NCI-H774 (cell line): ENCODE results near the gene RNF40.
A peak's percentile ranks its signal among the peaks of the same experiment; 100 is the strongest.

Experiments used
- DNase-seq: peaks from one replicate; lab custom pipeline; 2025; lab: John Stamatoyannopoulos, UW

Gene RNF40

GRCh38 chr16:30761928-30762902 lies at the start of gene RNF40, which contains the start of gene CFAP119:
Gene RNF40, plus strand, starts transcription at chr16:30762322. Its CDS starts 224 bp downstream, at chr16:30762546.
Gene CFAP119, minus strand, starts transcription at chr16:30762062. Its CDS starts 314 bp downstream, at chr16:30761748.
- DNase-seq, result peak; percentile 96

DNA sequence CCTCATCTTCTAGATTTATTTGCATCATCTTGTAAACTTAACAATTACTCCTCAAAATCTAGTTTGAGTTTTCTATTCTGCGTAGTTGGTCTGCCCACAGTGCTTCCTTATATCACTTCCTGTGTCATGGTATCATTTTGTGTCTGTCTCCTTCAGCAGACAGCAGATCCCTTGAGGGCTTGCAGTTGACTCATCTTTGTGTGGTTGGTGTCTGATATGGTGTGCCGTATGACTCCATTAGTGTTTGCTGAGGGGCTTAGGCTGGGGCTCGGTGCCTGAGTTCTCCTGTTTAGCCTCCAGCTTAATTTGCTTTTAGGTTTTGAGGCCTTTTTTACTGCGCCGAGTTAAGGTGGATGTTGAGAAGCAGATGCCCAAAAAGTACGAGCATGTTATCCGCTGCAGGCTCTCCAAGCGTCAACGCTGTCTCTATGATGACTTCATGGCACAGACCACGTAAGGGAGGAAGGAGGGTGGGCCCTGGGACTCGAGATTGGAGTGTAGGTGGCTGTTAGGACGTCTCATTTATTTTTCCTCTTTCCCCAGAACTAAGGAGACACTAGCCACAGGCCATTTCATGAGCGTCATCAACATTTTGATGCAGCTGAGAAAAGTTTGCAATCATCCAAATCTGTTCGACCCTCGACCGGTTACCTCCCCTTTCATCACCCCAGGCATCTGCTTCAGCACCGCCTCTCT lies 46.2 kb upstream of the RNF40 start:
- no peak for DNase-seq

- no peak for DNase-seq
Observed at GRCh38 chr16:30720086-30720485, 42.0 kb upstream of the RNF40 start.

- no peak for DNase-seq
Observed at GRCh38 chr16:30720694-30721093, 41.4 kb upstream of the RNF40 start.

DNA sequence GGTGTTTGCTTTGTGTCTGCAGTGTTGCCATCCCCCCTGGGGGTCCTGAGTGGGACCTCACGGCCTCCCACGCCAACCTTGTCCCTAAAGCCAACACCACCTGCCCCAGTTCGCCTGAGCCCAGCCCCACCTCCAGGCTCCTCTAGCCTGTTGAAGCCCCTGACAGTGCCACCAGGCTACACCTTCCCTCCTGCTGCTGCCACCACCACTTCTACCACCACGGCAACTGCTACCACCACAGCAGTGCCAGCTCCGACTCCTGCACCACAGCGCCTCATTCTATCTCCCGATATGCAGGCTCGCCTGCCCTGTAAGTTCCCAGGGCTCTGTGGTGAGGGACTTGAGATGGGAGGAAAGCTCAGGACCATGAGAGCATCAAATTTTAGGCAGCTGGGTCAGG lies 41.0 kb upstream of the RNF40 start:
- DNase-seq, result no peak

DNA sequence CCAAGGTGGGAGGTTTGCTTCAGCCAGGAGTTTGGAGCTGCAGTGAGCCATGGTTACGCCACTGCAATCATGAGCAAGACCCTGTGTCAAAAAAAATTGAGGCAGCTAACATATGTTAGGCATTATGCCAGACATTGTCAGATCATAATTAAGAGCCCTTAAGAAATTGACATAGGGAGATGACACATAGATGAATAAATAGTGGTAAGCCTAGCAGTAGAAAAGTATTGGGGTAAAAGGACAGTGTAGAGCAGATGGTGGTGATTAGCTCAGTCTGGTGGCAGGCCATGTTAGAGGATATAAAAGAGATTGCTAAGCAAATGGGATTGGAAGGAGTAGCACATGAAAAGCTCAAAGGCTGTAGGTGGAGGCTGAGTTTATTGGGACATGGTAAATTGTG lies 40.5 kb upstream of the RNF40 start:
- no peak for DNase-seq

DNA sequence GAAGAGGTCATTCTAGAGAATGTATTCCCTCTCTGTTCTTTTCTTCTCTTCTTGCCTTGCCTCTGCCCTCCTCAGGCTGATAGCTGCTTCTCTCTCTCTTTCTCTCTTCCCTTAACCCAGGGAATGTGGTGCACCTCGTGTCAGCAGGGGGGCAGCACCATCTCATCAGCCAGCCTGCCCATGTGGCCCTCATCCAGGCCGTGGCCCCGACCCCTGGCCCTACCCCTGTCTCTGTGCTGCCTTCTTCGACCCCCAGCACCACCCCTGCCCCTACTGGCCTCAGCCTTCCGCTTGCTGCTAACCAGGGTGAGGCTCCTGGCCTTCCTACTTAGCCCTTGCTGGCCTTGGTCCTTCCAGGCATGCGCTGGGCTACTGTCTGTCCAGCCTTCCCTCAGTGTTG lies 39.7 kb upstream of the RNF40 start:
- no peak for DNase-seq

DNA sequence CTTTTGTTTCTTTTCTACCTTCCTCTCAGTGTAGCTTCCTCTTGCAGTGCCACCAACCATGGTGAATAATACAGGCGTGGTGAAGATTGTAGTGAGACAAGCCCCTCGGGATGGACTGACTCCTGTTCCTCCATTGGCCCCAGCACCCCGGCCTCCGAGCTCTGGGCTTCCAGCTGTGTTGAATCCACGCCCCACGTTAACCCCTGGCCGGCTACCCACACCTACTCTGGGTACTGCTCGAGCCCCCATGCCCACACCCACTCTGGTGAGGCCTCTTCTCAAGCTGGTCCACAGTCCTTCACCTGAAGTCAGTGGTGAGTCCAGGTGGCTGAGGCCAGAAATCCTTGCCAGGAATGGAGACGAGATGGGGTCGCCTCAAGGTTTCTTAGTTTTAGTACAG lies 39.2 kb upstream of the RNF40 start:
- no peak for DNase-seq

GRCh38 chr16:30723725-30724355 lies 38.3 kb upstream of the RNF40 start:
- DNase-seq, result no peak

- no peak for DNase-seq
Observed at GRCh38 chr16:30724641-30725417, 37.3 kb upstream of the RNF40 start.

- no peak for DNase-seq
Observed at GRCh38 chr16:30725418-30725792, 36.7 kb upstream of the RNF40 start.

GRCh38 chr16:30728321-30728720 lies 33.8 kb upstream of the RNF40 start:
- DNase-seq, result no peak

- no peak for DNase-seq
Observed at GRCh38 chr16:30728899-30729672, 33.0 kb upstream of the RNF40 start.

- DNase-seq, result no peak
Observed at GRCh38 chr16:30731411-30731810, 30.7 kb upstream of the RNF40 start.

GRCh38 chr16:30736995-30737793 lies 24.9 kb upstream of the RNF40 start:
- no peak for DNase-seq

GRCh38 chr16:30737794-30738648 lies 24.1 kb upstream of the RNF40 start:
- DNase-seq, result no peak

- no peak for DNase-seq
Observed at GRCh38 chr16:30738984-30739951, 22.9 kb upstream of the RNF40 start.
